ENCODE measurements around the gene TM4SF5.
A peak's percentile ranks its signal among the peaks of the same experiment; 100 is the strongest.

The TM4SF5 gene

GRCh38 chr17:4771519-4772234 lies at the start of gene TM4SF5:
TSS of gene TM4SF5 (plus strand) at chr17:4771886. CDS start at chr17:4771923, 37 bp downstream.
- peak within 1 kb of the TSS; percentile 34 for H3K4me3 ChIP-seq (ENCODE audit: low read length)

GRCh38 chr17:4722678-4723240 lies 48.9 kb upstream of the TM4SF5 start:
- H3K4me3 ChIP-seq (ENCODE audit: low read length), result no peak overlapping the region
- no peaks in the 10 kb centered on the region for H3K36me3 ChIP-seq (ENCODE audit: control insufficient read depth, insufficient read depth, low read length)
- no peak overlapping the region for H3K9ac ChIP-seq (ENCODE audit: low read length)
- peaks cover 41% of the 10 kb centered on the region for H3K4me1 ChIP-seq (ENCODE audit: control insufficient read depth, insufficient read depth, low read length)
- H3K9me3 ChIP-seq (ENCODE audit: control insufficient read depth, low read length), result no peaks in the 10 kb centered on the region
- H3K27me3 ChIP-seq (ENCODE audit: control insufficient read depth, insufficient read depth, low read length), result no peaks in the 10 kb centered on the region

More at GRCh38 chr17:4771519-4772234, at the start of gene TM4SF5:
- no peaks in the 10 kb centered on the region for H3K27me3 ChIP-seq (ENCODE audit: control insufficient read depth, insufficient read depth, low read length)
- H3K36me3 ChIP-seq (ENCODE audit: control insufficient read depth, insufficient read depth, low read length), result no peaks in the 10 kb centered on the region
- peak within 1 kb of the TSS; percentile 84 for H3K9ac ChIP-seq (ENCODE audit: low read length)
- H3K9me3 ChIP-seq (ENCODE audit: control insufficient read depth, low read length), result no peaks in the 10 kb centered on the region
- H3K4me1 ChIP-seq (ENCODE audit: control insufficient read depth, insufficient read depth, low read length), result peaks cover 43% of the 10 kb centered on the region

DNA sequence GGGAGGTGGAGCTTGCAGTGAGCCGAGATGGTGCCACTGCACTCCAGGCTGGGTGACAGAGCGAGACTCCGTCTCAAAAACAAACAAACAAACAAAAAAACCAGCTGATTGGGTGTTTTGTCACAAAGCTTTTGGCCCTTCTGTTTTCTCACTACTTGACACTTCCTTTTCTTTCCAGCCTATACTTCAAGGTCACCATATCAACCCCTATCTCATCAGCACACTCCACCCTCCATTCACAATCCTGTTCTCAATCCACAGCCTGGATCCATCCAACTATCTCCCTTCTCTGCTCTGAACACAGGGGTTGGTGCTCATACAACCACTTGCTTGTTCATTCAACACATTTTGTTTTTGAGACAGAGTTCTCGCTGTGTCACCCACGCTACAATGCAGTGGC lies 47.0 kb upstream of the TM4SF5 start:
- no peak overlapping the region for H3K9ac ChIP-seq (ENCODE audit: low read length)
- peaks cover 40% of the 10 kb centered on the region for H3K4me1 ChIP-seq (ENCODE audit: control insufficient read depth, insufficient read depth, low read length)
- H3K4me3 ChIP-seq (ENCODE audit: low read length), result no peak overlapping the region
- H3K9me3 ChIP-seq (ENCODE audit: control insufficient read depth, low read length), result no peaks in the 10 kb centered on the region
- no peaks in the 10 kb centered on the region for H3K36me3 ChIP-seq (ENCODE audit: control insufficient read depth, insufficient read depth, low read length)
- no peaks in the 10 kb centered on the region for H3K27me3 ChIP-seq (ENCODE audit: control insufficient read depth, insufficient read depth, low read length)

- no peaks in the 10 kb centered on the region for H3K9me3 ChIP-seq (ENCODE audit: control insufficient read depth, low read length)
- H3K27me3 ChIP-seq (ENCODE audit: control insufficient read depth, insufficient read depth, low read length), result no peaks in the 10 kb centered on the region
- H3K4me3 ChIP-seq (ENCODE audit: low read length), result no peak overlapping the region
- H3K4me1 ChIP-seq (ENCODE audit: control insufficient read depth, insufficient read depth, low read length), result peaks cover 29% of the 10 kb centered on the region
- H3K9ac ChIP-seq (ENCODE audit: low read length), result no peak overlapping the region
- H3K36me3 ChIP-seq (ENCODE audit: control insufficient read depth, insufficient read depth, low read length), result no peaks in the 10 kb centered on the region
Measured at GRCh38 chr17:4725646-4726310, 45.9 kb upstream of the TM4SF5 start.

DNA sequence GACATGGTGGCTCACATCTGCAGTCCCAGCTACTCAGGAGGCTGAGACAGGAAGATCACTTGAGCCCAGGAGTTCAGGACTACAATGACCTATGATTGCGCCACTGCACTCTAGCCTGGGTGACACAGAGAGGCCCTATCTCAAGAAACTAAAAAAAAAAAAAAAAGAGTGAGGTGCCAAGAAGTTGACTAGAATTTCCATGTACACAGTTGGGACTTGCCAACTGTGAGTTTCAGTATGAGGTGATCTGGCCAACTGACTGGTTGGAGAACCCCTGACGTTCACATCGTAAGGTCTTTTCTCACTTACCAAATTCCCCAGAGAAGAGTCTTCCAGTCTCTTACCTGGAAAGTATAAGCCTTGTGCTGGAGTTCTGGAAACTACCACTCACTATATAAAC lies 43.6 kb upstream of the TM4SF5 start:
- Histone ChIP-seq H3K27me3 (ENCODE audit: control insufficient read depth, insufficient read depth, low read length) (no peaks in the 10 kb centered on the region), H3K9me3 (ENCODE audit: control insufficient read depth, low read length) (no peaks in the 10 kb centered on the region), H3K36me3 (ENCODE audit: control insufficient read depth, insufficient read depth, low read length) (no peaks in the 10 kb centered on the region), H3K4me1 (ENCODE audit: control insufficient read depth, insufficient read depth, low read length) (peaks cover 21% of the 10 kb centered on the region), H3K9ac (ENCODE audit: low read length) (peak overlapping the region; percentile 36), H3K4me3 (ENCODE audit: low read length) (no peak overlapping the region)

DNA sequence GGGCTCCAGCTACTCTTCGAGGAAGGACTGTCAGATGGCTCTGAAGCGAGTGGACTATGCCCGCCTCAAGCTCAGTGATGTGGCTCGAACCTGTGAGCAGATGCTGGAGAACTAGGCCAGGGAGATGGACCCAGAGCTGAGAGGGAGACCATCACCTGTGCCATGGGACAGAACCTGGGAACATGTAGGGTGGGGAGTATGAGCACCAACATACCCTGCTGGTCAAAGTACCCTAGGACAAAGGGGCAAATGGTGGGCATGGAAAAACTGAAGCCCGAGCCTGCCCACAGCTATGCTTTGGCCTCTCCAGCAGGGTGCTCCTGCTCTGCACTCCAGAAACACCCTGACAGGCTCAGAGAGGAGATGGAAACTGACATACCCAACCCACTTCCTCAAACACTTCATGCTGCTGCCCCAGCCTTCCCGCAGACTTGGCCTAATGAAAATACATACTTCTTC lies 38.6 kb upstream of the TM4SF5 start:
- Histone ChIP-seq H3K9ac (ENCODE audit: low read length) (peak overlapping the region; percentile 6), H3K27me3 (ENCODE audit: control insufficient read depth, insufficient read depth, low read length) (no peaks in the 10 kb centered on the region), H3K4me1 (ENCODE audit: control insufficient read depth, insufficient read depth, low read length) (peaks cover 12% of the 10 kb centered on the region), H3K36me3 (ENCODE audit: control insufficient read depth, insufficient read depth, low read length) (peaks cover 7% of the 10 kb centered on the region), H3K9me3 (ENCODE audit: control insufficient read depth, low read length) (no peaks in the 10 kb centered on the region), H3K4me3 (ENCODE audit: low read length) (no peak overlapping the region)

DNA sequence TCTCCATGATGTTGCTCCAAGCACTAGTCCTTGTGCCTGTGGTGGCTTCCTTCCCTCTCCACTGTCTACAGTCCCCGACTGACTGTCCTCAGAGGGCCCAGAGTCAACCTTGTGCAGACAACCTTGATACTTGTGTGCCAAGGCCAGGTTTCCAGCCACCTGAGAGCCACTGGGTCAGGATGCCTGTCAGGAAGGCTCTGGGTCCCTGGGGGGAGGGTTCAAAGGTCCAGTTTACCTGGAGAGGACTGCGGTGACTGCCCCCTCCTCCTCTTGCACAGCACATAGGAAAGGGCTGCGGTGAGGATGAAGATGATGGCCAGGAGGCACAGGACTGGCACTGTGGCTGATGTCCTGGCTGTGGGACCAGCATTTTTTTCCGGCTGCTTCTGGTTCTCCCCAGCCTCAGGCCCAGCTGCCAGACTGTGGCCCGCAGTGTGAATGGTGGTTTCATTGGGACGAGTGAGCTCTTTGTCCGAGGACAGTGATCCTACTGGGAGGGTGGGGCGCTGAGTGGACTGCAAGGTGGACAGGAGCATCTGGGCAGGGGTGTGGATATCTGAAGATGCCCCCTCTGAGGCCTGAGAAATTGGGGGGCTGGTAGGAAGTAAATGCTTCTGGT lies 36.7 kb upstream of the TM4SF5 start:
- Histone ChIP-seq H3K36me3 (ENCODE audit: control insufficient read depth, insufficient read depth, low read length) (peaks cover 7% of the 10 kb centered on the region), H3K9ac (ENCODE audit: low read length) (no peak overlapping the region), H3K27me3 (ENCODE audit: control insufficient read depth, insufficient read depth, low read length) (no peaks in the 10 kb centered on the region), H3K9me3 (ENCODE audit: control insufficient read depth, low read length) (no peaks in the 10 kb centered on the region), H3K4me1 (ENCODE audit: control insufficient read depth, insufficient read depth, low read length) (peaks cover 17% of the 10 kb centered on the region), H3K4me3 (ENCODE audit: low read length) (no peak overlapping the region)

- peaks cover 17% of the 10 kb centered on the region for H3K4me1 ChIP-seq (ENCODE audit: control insufficient read depth, insufficient read depth, low read length)
- H3K36me3 ChIP-seq (ENCODE audit: control insufficient read depth, insufficient read depth, low read length), result peaks cover 7% of the 10 kb centered on the region
- no peak overlapping the region for H3K9ac ChIP-seq (ENCODE audit: low read length)
- no peaks in the 10 kb centered on the region for H3K9me3 ChIP-seq (ENCODE audit: control insufficient read depth, low read length)
- H3K4me3 ChIP-seq (ENCODE audit: low read length), result no peak overlapping the region
- no peaks in the 10 kb centered on the region for H3K27me3 ChIP-seq (ENCODE audit: control insufficient read depth, insufficient read depth, low read length)
Measured at GRCh38 chr17:4735876-4736651, 35.6 kb upstream of the TM4SF5 start.

DNA sequence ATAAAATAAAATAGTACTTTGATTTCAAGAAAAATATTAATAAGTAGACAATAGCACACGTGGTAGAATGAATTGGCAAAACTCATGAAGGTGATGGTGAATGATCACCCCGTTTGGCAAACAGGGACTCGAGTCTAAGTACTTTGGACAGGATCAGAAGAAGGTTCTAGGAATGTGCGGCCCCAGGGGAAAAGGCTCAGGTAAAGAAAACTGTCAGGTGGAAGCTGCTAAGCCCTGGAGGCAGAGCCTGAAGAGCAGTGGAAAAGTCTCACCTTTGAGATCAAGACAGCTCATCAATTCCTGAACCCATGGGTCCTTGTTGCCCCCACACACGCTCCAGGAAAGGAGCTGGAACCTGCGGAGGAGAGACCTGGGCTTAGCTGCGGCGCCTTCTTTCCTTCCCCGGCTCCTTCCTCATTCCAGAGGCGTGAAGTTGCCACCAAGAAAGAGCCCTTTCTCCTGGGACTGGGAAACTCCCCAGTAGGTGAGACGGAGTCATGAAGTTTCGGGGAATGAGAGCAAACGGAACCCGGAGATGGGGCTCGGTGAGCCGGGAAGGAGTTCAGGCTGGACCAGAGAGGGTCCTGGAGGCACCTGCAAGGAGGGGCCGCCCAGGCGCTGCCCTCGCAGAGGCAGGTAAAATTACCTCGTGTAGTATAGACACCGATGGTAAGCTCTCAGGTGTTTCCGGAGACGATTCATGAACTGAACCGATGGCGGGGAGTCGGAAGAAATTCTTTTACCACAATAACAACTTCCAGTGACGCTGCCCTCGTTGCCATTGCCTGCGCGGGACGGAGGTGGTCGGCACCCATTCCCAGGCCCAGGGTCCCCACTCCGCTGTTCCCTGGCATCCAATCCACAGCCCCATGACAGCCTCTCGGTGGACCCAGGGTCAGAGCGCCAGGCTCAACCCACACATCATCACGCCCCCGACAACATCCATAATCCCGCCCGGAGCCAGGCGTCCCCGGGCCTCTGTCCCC lies 33.3 kb upstream of the TM4SF5 start:
- peaks cover 1% of the 10 kb centered on the region for H3K27me3 ChIP-seq (ENCODE audit: control insufficient read depth, insufficient read depth, low read length)
- no peaks in the 10 kb centered on the region for H3K9me3 ChIP-seq (ENCODE audit: control insufficient read depth, low read length)
- H3K4me1 ChIP-seq (ENCODE audit: control insufficient read depth, insufficient read depth, low read length), result peaks cover 9% of the 10 kb centered on the region
- peak overlapping the region; percentile 92 for H3K9ac ChIP-seq (ENCODE audit: low read length)
- peaks cover 7% of the 10 kb centered on the region for H3K36me3 ChIP-seq (ENCODE audit: control insufficient read depth, insufficient read depth, low read length)
- peak overlapping the region; percentile 57 for H3K4me3 ChIP-seq (ENCODE audit: low read length)

GRCh38 chr17:4739122-4740024 lies 32.3 kb upstream of the TM4SF5 start, which contains the start of the genes CXCL16 and ZMYND15:
TSS of gene CXCL16 (minus strand) at chr17:4739928. CDS start at chr17:4739339, 589 bp downstream.
TSS of gene ZMYND15 (plus strand) at chr17:4739833. CDS start at chr17:4740549, 716 bp downstream.
- Histone ChIP-seq H3K9ac (ENCODE audit: low read length) (peak within 1 kb of the TSS; percentile 92), H3K27me3 (ENCODE audit: control insufficient read depth, insufficient read depth, low read length) (peaks cover 8% of the 10 kb centered on the region), H3K4me1 (ENCODE audit: control insufficient read depth, insufficient read depth, low read length) (peaks cover 9% of the 10 kb centered on the region), H3K9me3 (ENCODE audit: control insufficient read depth, low read length) (no peaks in the 10 kb centered on the region), H3K4me3 (ENCODE audit: low read length) (peak within 1 kb of the TSS; percentile 57), H3K36me3 (ENCODE audit: control insufficient read depth, insufficient read depth, low read length) (peaks cover 6% of the 10 kb centered on the region)
